Pericardium fibroblast (primary cell): ENCODE results near the gene GPR18. TPM values are rescaled to one million over a fixed set of nuclear protein-coding genes. Genes with fewer than 3 reads are reported as not detected.

ENCODE experiments used
- total RNA-seq: library from RNA; depleted of rRNA; stranded (reverse); fragments of >200 nt; gene quantifications from 2 replicates; pipeline ENCODE4 v1.2.3, GENCODE V29; 2015

GPR18 gene
- not detected in 2 replicates for total RNA-seq

DNA sequence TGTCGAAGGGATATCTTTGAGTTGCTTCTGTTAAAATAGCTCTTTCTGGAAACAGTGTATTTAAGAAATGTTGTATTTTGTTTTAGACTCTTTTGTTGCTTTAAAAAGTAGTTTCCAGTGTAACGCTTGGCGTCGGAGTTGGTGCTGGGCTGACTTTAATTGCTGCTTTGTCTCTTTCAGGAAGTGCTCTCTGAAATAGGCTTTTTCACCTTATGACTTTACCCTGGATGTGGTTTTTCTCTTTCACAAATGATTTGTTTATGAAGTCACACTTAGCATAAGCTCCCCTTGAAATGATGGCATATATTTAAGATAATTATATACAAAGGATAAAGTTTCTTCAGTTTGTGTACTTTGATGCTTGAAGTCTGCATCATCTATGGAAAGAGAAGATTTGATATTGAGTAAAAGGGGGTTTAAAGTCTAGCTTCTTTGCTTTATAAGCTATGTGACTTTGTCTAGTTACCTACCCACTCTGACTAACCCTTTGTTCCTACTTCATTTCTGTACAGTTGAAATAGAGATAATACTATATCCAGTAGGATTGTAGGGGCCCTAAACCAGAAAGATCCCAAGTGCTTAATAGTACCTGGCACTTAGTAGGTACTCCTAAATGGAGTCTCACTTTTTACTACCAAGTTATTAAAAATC lies at the start of gene GPR18:
TSS of gene GPR18 (minus strand) at position 170 of the 651 bp plus-strand sequence. CDS start 2,507 bp downstream, outside the sequence.

DNA sequence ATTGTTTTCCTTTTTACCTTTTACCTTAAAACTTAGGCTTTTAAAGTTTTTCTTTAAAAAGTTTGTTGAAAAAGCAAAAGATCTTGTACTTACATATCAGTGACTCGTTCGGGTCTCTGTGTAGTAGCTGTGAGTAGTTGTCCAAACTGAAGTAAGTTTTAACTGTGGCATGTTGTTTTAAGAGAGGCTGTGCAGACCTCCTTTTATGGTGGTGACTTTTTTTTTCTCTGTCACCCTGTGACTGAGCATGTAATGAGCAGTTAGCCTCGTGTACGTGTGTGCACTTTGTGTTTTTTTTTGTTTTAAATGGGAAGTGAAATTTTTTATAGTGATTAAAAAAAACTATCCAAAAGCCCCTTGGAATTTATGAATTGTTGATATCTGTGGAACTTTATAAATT lies 49.1 kb upstream of the GPR18 start, which contains the start of gene GPR183:
TSS of gene GPR183 (minus strand) at position 153 of the 400 bp plus-strand sequence. CDS start 11,254 bp downstream, outside the sequence.

Other genes starting within 250 kb of the GPR18 start
- 59.0 and 72.7 TPM in 2 replicates for gene UBAC2, start 57.5 kb downstream of the GPR18 start, total RNA-seq
- gene GPR183, start 49.0 kb upstream of the GPR18 start, total RNA-seq, result not detected in 2 replicates
- 80.9 and 102 TPM in 2 replicates for gene TM9SF2, start 243.1 kb upstream of the GPR18 start, total RNA-seq